Mesenchymal stem cell (in vitro differentiated cells and primary cell): ENCODE results near the gene TARBP1.

Source experiments
- DNase-seq: peaks from one replicate; pipeline ENCODE4 v3.0.0-alpha.2; 2013
- H2AFZ ChIP-seq: one replicate; pipeline ENCODE4 v1.6.1; 2013; ENCODE audit warnings: low read depth, mild to moderate bottlenecking, control low read depth, inconsistent platforms, low read length, moderate library complexity
- H2AK5ac ChIP-seq: 2 replicates; pipeline ENCODE4 v1.6.1; 2013; ENCODE audit warnings: low read length, moderate library complexity, mild to moderate bottlenecking, inconsistent platforms; ENCODE audit not compliant: severe bottlenecking
- H2BK120ac ChIP-seq: one replicate; pipeline ENCODE4 v1.6.1; 2013; ENCODE audit warnings: low read depth, mild to moderate bottlenecking, inconsistent platforms, low read length, moderate library complexity
- H2BK12ac ChIP-seq, 2 experiments: one replicate each; pipeline ENCODE4 v1.6.1; 2013; ENCODE audit warnings: inconsistent platforms in 2 of 2, low read length in 2 of 2, mild to moderate bottlenecking in 2 of 2, moderate library complexity in 2 of 2, control low read depth in 1 of 2
- H2BK15ac ChIP-seq: one replicate; pipeline ENCODE4 v1.6.1; 2013; ENCODE audit warnings: mild to moderate bottlenecking, low read depth, inconsistent platforms; ENCODE audit not compliant: poor library complexity, severe bottlenecking
- H2BK5ac ChIP-seq: 2 replicates; pipeline ENCODE4 v1.6.1; 2013; ENCODE audit warnings: low read depth, mild to moderate bottlenecking, low read length, control low read depth, inconsistent platforms; ENCODE audit not compliant: poor library complexity, severe bottlenecking
- H3K14ac ChIP-seq, 2 experiments: one replicate each; pipeline ENCODE4 v1.6.1; 2013; ENCODE audit warnings: inconsistent platforms in 2 of 2, low read length in 2 of 2, control low read depth in 1 of 2, mild to moderate bottlenecking in 1 of 2, moderate library complexity in 1 of 2
- H3K18ac ChIP-seq, 2 experiments: one replicate each; pipeline ENCODE4 v1.6.1; 2013; ENCODE audit warnings: inconsistent platforms in 2 of 2, low read length in 2 of 2, control low read depth in 1 of 2, low read depth in 1 of 2, mild to moderate bottlenecking in 1 of 2
- H3K23ac ChIP-seq, 2 experiments: one replicate each; pipeline ENCODE4 v1.6.1; 2013; ENCODE audit warnings: inconsistent platforms in 2 of 2, low read length in 2 of 2, mild to moderate bottlenecking in 2 of 2, moderate library complexity in 2 of 2, control low read depth in 1 of 2
- H3K27ac ChIP-seq: 2 replicates; pipeline ENCODE4 v1.5.1; 2013; ENCODE audit warnings: mild to moderate bottlenecking, moderate library complexity, low read length, control low read depth, inconsistent platforms; ENCODE audit not compliant: poor library complexity, severe bottlenecking
- H3K27me3 ChIP-seq, 2 experiments: 2 replicates each; pipeline versions ENCODE4 v1.6.1 to v1.7.0; 2013; ENCODE audit warnings: low read length in 2 of 2, mild to moderate bottlenecking in 2 of 2, moderate library complexity in 2 of 2, control low read depth in 1 of 2, inconsistent platforms in 1 of 2; ENCODE audit not compliant: control insufficient read depth in 1 of 2, insufficient read depth in 1 of 2
- H3K36me3 ChIP-seq, 2 experiments: 2 replicates each; pipeline versions ENCODE4 v1.6.1 to v1.7.0; 2013; ENCODE audit warnings: low read length in 2 of 2, control low read depth in 1 of 2, inconsistent platforms in 1 of 2, low read depth in 1 of 2, mild to moderate bottlenecking in 1 of 2; ENCODE audit not compliant: insufficient read depth in 2 of 2, control insufficient read depth in 1 of 2
- H3K4ac ChIP-seq, 2 experiments: one replicate each; pipeline ENCODE4 v1.6.1; 2013; ENCODE audit warnings: inconsistent platforms in 2 of 2, low read length in 2 of 2, mild to moderate bottlenecking in 2 of 2, moderate library complexity in 2 of 2, control low read depth in 1 of 2, low read depth in 1 of 2
- H3K4me1 ChIP-seq: 2 replicates; pipeline ENCODE4 v1.6.1; 2013; ENCODE audit warnings: low read depth, low read length, control low read depth; ENCODE audit not compliant: control insufficient read depth, insufficient read depth
- H3K4me2 ChIP-seq: 2 replicates; pipeline ENCODE4 v1.6.1; 2013; ENCODE audit warnings: low read length, mild to moderate bottlenecking, inconsistent platforms; ENCODE audit not compliant: poor library complexity, severe bottlenecking
- H3K4me3 ChIP-seq, 2 experiments: 2 replicates each; pipeline versions ENCODE4 v1.5.1 to v1.7.0; 2013; ENCODE audit warnings: low read length in 2 of 2, mild to moderate bottlenecking in 2 of 2, control low read depth in 1 of 2, low read depth in 1 of 2; ENCODE audit not compliant: insufficient read depth in 1 of 2
- H3K79me1 ChIP-seq: replicated peaks from 2 replicates; pipeline ENCODE4 v1.6.1; 2013; ENCODE audit warnings: mild to moderate bottlenecking, control low read depth, low read length, inconsistent platforms; ENCODE audit not compliant: poor library complexity, severe bottlenecking
- H3K9ac ChIP-seq: 2 replicates; pipeline ENCODE4 v1.7.0; 2013; ENCODE audit warnings: mild to moderate bottlenecking, low read length, moderate library complexity
- H3K9me3 ChIP-seq: 2 replicates; pipeline ENCODE4 v1.7.0; 2013; ENCODE audit warnings: mild to moderate bottlenecking, low read length; ENCODE audit not compliant: control insufficient read depth
- H4K8ac ChIP-seq: one replicate; pipeline ENCODE4 v1.6.1; 2013; ENCODE audit warnings: inconsistent platforms, mild to moderate bottlenecking, low read length, moderate library complexity
- H4K91ac ChIP-seq: one replicate; pipeline ENCODE4 v1.6.1; 2013; ENCODE audit warnings: mild to moderate bottlenecking, low read length, inconsistent platforms
- WGBS: methylation state at CpG from one replicate; pipeline ENCODE4 v1.1.7; 2013; ENCODE audit warnings: mixed read lengths; 5-methylcytosine and 5-hydroxymethylcytosine counted together

TARBP1 gene

GRCh38 chr1:234479310-234479559, 256 bp upstream of the TARBP1 start:
- 20% methylated on average over 5 of the region's 5 CpGs for WGBS
- Histone ChIP-seq H2BK5ac (no peak overlapping the region), H2BK15ac (no peak overlapping the region), H3K9me3 (no peaks in the 10 kb centered on the region), H3K4me3 (peak overlapping the region in 1 of 2 experiments; percentile 88), H2BK12ac (no peak overlapping the region), H4K8ac (no peak overlapping the region), H3K4me2 (peak overlapping the region; percentile 94), H2AFZ (no peak overlapping the region), H3K36me3 (peaks cover 0 to 7% of the 10 kb centered on the region in 2 experiments), H3K4ac (no peak overlapping the region), H3K23ac (no peak overlapping the region), H3K14ac (no peak overlapping the region), H3K79me1 (peaks cover 13% of the 10 kb centered on the region), H2BK120ac (no peak overlapping the region), H3K27ac (no peak overlapping the region), H3K4me1 (peaks cover 2% of the 10 kb centered on the region), H3K27me3 (peaks cover 5 to 17% of the 10 kb centered on the region in 2 experiments), H3K9ac (peak overlapping the region; percentile 81), H2AK5ac (no peak overlapping the region), H3K18ac (no peak overlapping the region), H4K91ac (no peak overlapping the region)
- no peak for DNase-seq

- Histone ChIP-seq H2BK120ac (peak overlapping the region; percentile 43), H3K9ac (peak overlapping the region; percentile 81), H3K18ac (peak overlapping the region; percentile 89 to 96), H3K79me1 (peaks cover 17% of the 10 kb centered on the region), H3K4me3 (peak overlapping the region; percentile 88), H3K36me3 (peaks cover 0 to 7% of the 10 kb centered on the region in 2 experiments), H3K4ac (peak overlapping the region in 1 of 2 experiments; percentile 54), H2BK12ac (peak overlapping the region in 1 of 2 experiments; percentile 3), H3K4me2 (peak overlapping the region; percentile 94), H3K4me1 (peaks cover 2% of the 10 kb centered on the region), H4K91ac (peak overlapping the region; percentile 95), H3K23ac (peak overlapping the region in 1 of 2 experiments; percentile 34), H3K9me3 (no peaks in the 10 kb centered on the region), H2BK5ac (no peak overlapping the region), H3K27ac (no peak overlapping the region), H2AFZ (peak overlapping the region; percentile 97), H3K27me3 (peaks cover 5 to 14% of the 10 kb centered on the region in 2 experiments), H3K14ac (peak overlapping the region; percentile 47 to 97), H2AK5ac (no peak overlapping the region), H4K8ac (peak overlapping the region; percentile 84), H2BK15ac (peak overlapping the region; percentile 96)
- no peak for DNase-seq
- WGBS = 0% methylated on average over 27 of the region's 43 CpGs
Observed at GRCh38 chr1:234478152-234478480, 863 bp downstream of the TARBP1 start.

- WGBS = 37% methylated on average over 14 of the region's 15 CpGs
Observed at GRCh38 chr1:234477386-234478151, 1.4 kb downstream of the TARBP1 start.

GRCh38 chr1:234476172-234476571, 2.8 kb downstream of the TARBP1 start:
- H3K18ac ChIP-seq = no peak overlapping the region
- H4K8ac ChIP-seq = no peak overlapping the region
- H2BK15ac ChIP-seq = no peak overlapping the region
- no peak overlapping the region for H2AFZ ChIP-seq
- H4K91ac ChIP-seq = no peak overlapping the region
- no peak overlapping the region for H3K14ac ChIP-seq
- H3K9me3 ChIP-seq = no peaks in the 10 kb centered on the region
- H2BK5ac ChIP-seq = no peak overlapping the region
- H2AK5ac ChIP-seq = no peak overlapping the region
- peaks cover 20% of the 10 kb centered on the region for H3K79me1 ChIP-seq
- H3K4me1 ChIP-seq = peaks cover 2% of the 10 kb centered on the region
- H2BK12ac ChIP-seq = no peak overlapping the region
- no peak overlapping the region for H3K4me2 ChIP-seq
- no peak for DNase-seq
- no peak overlapping the region for H3K4ac ChIP-seq
- peaks cover 0 to 7% of the 10 kb centered on the region in 2 experiments for H3K36me3 ChIP-seq
- no peak overlapping the region for H3K23ac ChIP-seq
- WGBS = 81% methylated on average over 5 of the region's 5 CpGs
- H2BK120ac ChIP-seq = no peak overlapping the region
- H3K4me3 ChIP-seq = no peak overlapping the region
- H3K27ac ChIP-seq = no peak overlapping the region
- no peaks in the 10 kb centered on the region for H3K27me3 ChIP-seq
- H3K9ac ChIP-seq = no peak overlapping the region

More at GRCh38 chr1:234477386-234478151, 1.4 kb downstream of the TARBP1 start:
- H2AK5ac ChIP-seq = no peak overlapping the region
- H3K23ac ChIP-seq = no peak overlapping the region
- no peak overlapping the region for H2BK15ac ChIP-seq
- H3K14ac ChIP-seq = peak overlapping the region in 1 of 2 experiments; percentile 26
- no peak overlapping the region for H4K91ac ChIP-seq
- H3K4me3 ChIP-seq = peak overlapping the region; percentile 88
- no peak for DNase-seq
- H3K9ac ChIP-seq = peak overlapping the region; percentile 81
- H3K4me2 ChIP-seq = peak overlapping the region; percentile 94
- H3K79me1 ChIP-seq = peaks cover 18% of the 10 kb centered on the region
- H3K27ac ChIP-seq = no peak overlapping the region
- H4K8ac ChIP-seq = no peak overlapping the region
- no peaks in the 10 kb centered on the region for H3K9me3 ChIP-seq
- peaks cover 2% of the 10 kb centered on the region for H3K4me1 ChIP-seq
- peak overlapping the region; percentile 89 to 96 for H3K18ac ChIP-seq
- H3K27me3 ChIP-seq = peaks cover 4 to 8% of the 10 kb centered on the region in 2 experiments
- no peak overlapping the region for H2BK5ac ChIP-seq
- peak overlapping the region; percentile 97 for H2AFZ ChIP-seq
- H3K36me3 ChIP-seq = peaks cover 0 to 7% of the 10 kb centered on the region in 2 experiments
- H2BK12ac ChIP-seq = no peak overlapping the region
- peak overlapping the region; percentile 43 for H2BK120ac ChIP-seq
- peak overlapping the region in 1 of 2 experiments; percentile 54 for H3K4ac ChIP-seq
